ENCODE measurements around the gene IGLON5.

GRCh38 chr19:51337141-51337860, 25.9 kb downstream of the IGLON5 start:
- TF ChIP-seq CTCF (IDR thresholded peaks at IDR 0.05) (no peak), POLR2A (IDR thresholded peaks at IDR 0.05) (no peak)
